ENCODE data around the gene PTTG1IP2. TPM values are rescaled to one million over a fixed set of nuclear protein-coding genes. Genes with fewer than 3 reads are reported as not detected.

Gene PTTG1IP2
- total and polyA plus RNA-seq, 10 of the 15 experiments (the other 5 are each of a cell fraction or from before 2014, with no cell fraction given) = not detected

- RAD21 ChIA-PET (ENCODE audit: unreplicated experiment) = no interaction called here
- CTCF ChIA-PET = interaction anchor here (0.6 kb wide), 2 partner anchors 167 to 1801 kb away, joined by 3 to 4 read pairs; no protein-coding TSS in a partner anchor
- no peaks in the 10 kb centered on the region; a peak in 1 of 4 replicates for H3K27me3 ChIP-seq (replicated peaks in 1 of 2; ENCODE audit: control insufficient read depth in 2 of 2, insufficient read depth in 2 of 2, low read length in 1 of 2)
- no peaks in the 10 kb centered on the region for H4K20me1 ChIP-seq (ENCODE audit: control insufficient read depth, insufficient read depth)
- TF ChIP-seq CHD1 (IDR thresholded peaks at IDR 0.05; ENCODE audit: low read depth, low read length) (no peak), POLR2AphosphoS2 (IDR thresholded peaks at IDR 0.05; ENCODE audit: low read depth, low read length) (no peak), SMAD5 (IDR thresholded peaks at IDR 0.05; ENCODE audit: low read depth) (no peak), ATF2 (IDR thresholded peaks at IDR 0.05; ENCODE audit: low read length) (no peak), NFXL1 (IDR thresholded peaks at IDR 0.05; ENCODE audit: borderline replicate concordance) (no peak)
- DNase-seq (ENCODE audit: low read depth, low spot score) (no peak), ATAC-seq (no peak), FAIRE-seq (no peak)
- no peaks in the 10 kb centered on the region for H3K79me2 ChIP-seq (ENCODE audit: control insufficient read depth, insufficient read depth, low read length)
- in situ Hi-C loops (cut with MboI) = no loop called here
- H3K9me3 ChIP-seq (replicated peaks; ENCODE audit: control insufficient read depth, insufficient read depth, low read length) = no peaks in the 10 kb centered on the region
- SMC1A ChIA-PET (ENCODE audit: uncharacterized antibody, unreplicated experiment) = interaction anchor here (1.3 kb wide), 1 partner anchor 16 kb away, joined by 4 read pairs; no protein-coding TSS in a partner anchor
- H3K9ac ChIP-seq (ENCODE audit: control insufficient read depth, insufficient read depth, low read length) = no peak overlapping the region
- no peak overlapping the region for H3K4me2 ChIP-seq (ENCODE audit: control insufficient read depth, insufficient read depth)
- no peaks in the 10 kb centered on the region for H3K4me1 ChIP-seq (ENCODE audit: control insufficient read depth, insufficient read depth, low read length)
- POLR2A ChIA-PET = no interaction called here
- H3K27ac ChIP-seq (ENCODE audit: control insufficient read depth, insufficient read depth) = no peak overlapping the region
- WGBS (ENCODE audit: insufficient coverage, insufficient replicate concordance, low lambda C conversion rate, missing lambda C conversion rate) = 81% methylated on average over 6 of the region's 6 CpGs
- no TSS peak for BruUV-seq (replicated peaks)
- no peaks in the 10 kb centered on the region for H3K36me3 ChIP-seq (ENCODE audit: control insufficient read depth in 2 of 2, insufficient read depth in 2 of 2, low read length in 1 of 2)
- H3K4me3 ChIP-seq = no peak overlapping the region
- H2AFZ ChIP-seq (ENCODE audit: control insufficient read depth, low read depth, low read length) = no peak overlapping the region
- intact Hi-C loops (cut with micrococcal nuclease; ENCODE audit: unreplicated experiment) = no loop called here
Measured at GRCh38 chr7:90492250-90492649, 22.8 kb downstream of the PTTG1IP2 start.

GRCh38 chr7:90495241-90495640 is 25.8 kb downstream of the PTTG1IP2 start:
- Histone ChIP-seq H3K4me2 (ENCODE audit: control insufficient read depth, insufficient read depth) (no peak overlapping the region), H3K36me3 (ENCODE audit: control insufficient read depth in 2 of 2, insufficient read depth in 2 of 2, low read length in 1 of 2) (no peaks in the 10 kb centered on the region), H3K9ac (ENCODE audit: control insufficient read depth, insufficient read depth, low read length) (no peak overlapping the region), H3K4me3 (no peak overlapping the region), H3K4me1 (ENCODE audit: control insufficient read depth, insufficient read depth, low read length) (no peaks in the 10 kb centered on the region), H4K20me1 (ENCODE audit: control insufficient read depth, insufficient read depth) (no peaks in the 10 kb centered on the region), H3K27ac (ENCODE audit: control insufficient read depth, insufficient read depth) (no peak overlapping the region), H3K9me3 (replicated peaks; ENCODE audit: control insufficient read depth, insufficient read depth, low read length) (no peaks in the 10 kb centered on the region), H3K79me2 (ENCODE audit: control insufficient read depth, insufficient read depth, low read length) (no peaks in the 10 kb centered on the region), H3K27me3 (replicated peaks in 1 of 2; ENCODE audit: control insufficient read depth in 2 of 2, insufficient read depth in 2 of 2, low read length in 1 of 2) (no peaks in the 10 kb centered on the region; a peak in 1 of 4 replicates), H2AFZ (ENCODE audit: control insufficient read depth, low read depth, low read length) (no peak overlapping the region)
- ATAC-seq = no peak
- BruUV-seq (replicated peaks) = no TSS peak
- DNase-seq (ENCODE audit: low read depth, low spot score) = no peak
- FAIRE-seq = no peak
- WGBS (ENCODE audit: insufficient coverage, insufficient replicate concordance, low lambda C conversion rate, missing lambda C conversion rate) = 40% methylated on average over 1 of the region's 1 CpG
- intact Hi-C loops (cut with micrococcal nuclease; ENCODE audit: unreplicated experiment) (no loop called here), in situ Hi-C loops (cut with MboI) (no loop called here)
- ChIA-PET POLR2A (no interaction called here), RAD21 (ENCODE audit: unreplicated experiment) (no interaction called here), CTCF (interaction anchor here (1.1 kb wide), 1 partner anchor 20 kb away, joined by 3 read pairs; no protein-coding TSS in a partner anchor), SMC1A (ENCODE audit: uncharacterized antibody, unreplicated experiment) (no interaction called here)
- TF ChIP-seq CEBPB (IDR thresholded peaks at IDR 0.05; ENCODE audit: borderline replicate concordance in 1 of 2, low read depth in 2 of 2, low read length in 2 of 2) (no peak), ZNF217 (IDR thresholded peaks at IDR 0.05) (no peak), NR2C2 (IDR thresholded peaks at IDR 0.05; ENCODE audit: borderline replicate concordance, control insufficient read depth, insufficient read length, low read depth) (no peak), PAX8 (IDR thresholded peaks at IDR 0.05) (no peak), RCOR1 (conservative IDR thresholded peaks at IDR 0.05; ENCODE audit: low read depth, low read length) (no peak)
